Pancreas (tissue), 10 donors: Measurements from ENCODE around the gene DENR. TPM values are rescaled to one million over a fixed set of nuclear protein-coding genes. Genes with fewer than 3 reads are reported as not detected.
A peak's percentile ranks its signal among the peaks of the same experiment; 100 is the strongest.

Experiments used
- ATAC-seq, 4 donors: fragments of 200-7000 bp; cut with Tn5 transposase; one replicate each; pipeline versions ENCODE4 v1.8.0 to v1.9.1; 2020; ENCODE audit warnings: mild to moderate bottlenecking in 4 of 4, moderate library complexity in 4 of 4
- DNase-seq, 6 donors: peaks; one replicate each; pipeline ENCODE4 v3.0.0-alpha.2; 2020
- FAIRE-seq: peaks from 2 replicates; lab custom pipeline; 2012; peaks lifted over from hg19 to GRCh38; lab: Jason Lieb, UNC
- H3K27ac ChIP-seq, 4 donors: fragments of 200-600 bp; sonication (generic); 1 replicate in 3 of 4; 2 replicates in 1 of 4; pipeline versions ENCODE4 v1.5.0 to v1.8.0; 2020
- H3K27me3 ChIP-seq, 4 donors: fragments of 200-600 bp; one replicate each; pipeline ENCODE4 v1.8.0; 2021
- H3K36me3 ChIP-seq, 3 donors: fragments of 200-600 bp; sonication (generic) in 1 of 3; one replicate each; pipeline versions ENCODE4 v1.5.0 to v1.8.0; 2020 to 2021
- H3K4me1 ChIP-seq, 3 donors: fragments of 200-600 bp; one replicate each; pipeline ENCODE4 v1.8.0; 2021
- H3K4me3 ChIP-seq, 4 donors: fragments of 200-600 bp; sonication (generic) in 2 of 4; one replicate each; pipeline versions ENCODE4 v1.5.0 to v1.8.0; 2020 to 2021
- H3K9me3 ChIP-seq, 4 donors: fragments of 200-600 bp; one replicate each; pipeline ENCODE4 v1.8.0; 2021
- CTCF ChIP-seq, 4 donors: fragments of 200-600 bp; sonication (generic) in 3 of 4; IDR thresholded peaks; one replicate each; pipeline versions ENCODE4 v1.5.0 to v1.8.0; 2021; ENCODE audit warnings: antibody characterized with exemption in 4 of 4
- WGBS, 2 donors: extraction: QIAGEN DNeasy Blood & Tissue Kit; methylation state at CpG; one replicate each; pipeline ENCODE4 v1.1.7; 2013; 5-methylcytosine and 5-hydroxymethylcytosine counted together
- intact Hi-C, 3 donors: fragments of 100-400 bp; cut with DNase I; formaldehyde crosslinking; loops; one replicate each; pipeline versions ENCODE4 v1.11.1 to v1.14.2; 2022
- polyA plus RNA-seq, 2 donors: library from polyadenylated mRNA; stranded (reverse); fragments of 200-250 nt; gene quantifications; one replicate each; pipeline ENCODE4 v1.2.3, GENCODE V29; 2013
- total RNA-seq, 6 donors: library from RNA; stranded (reverse); fragmentation: NEBNext Ultra II Directional in 4 of 6; extraction: Animal tissue kit (Norgen Biotek cat#: 25700) in 4 of 6; gene quantifications; one replicate each; pipeline versions ENCODE4 v1.2.1 to v1.2.4, GENCODE V29; 2021 to 2023
- donor health status: healthy with polysubstance abuse.
- donor health status: DM: no; HTN: no; CAD: no; lungs with moderate emphysema.
- donor health status: DM: no; HTN: no; CAD: no.
- donor health status: control.
- donor health status: control.
- donor health status: Bipolar disorder and iron deficiency.
- donor health status: DM: yes; HTN: yes; CAD: no.
- donor health status: DM: no; HTN: no; CAD: no.
- donor health status: DM: no; HTN: no; CAD: no.
- donor health status: DM: yes; HTN: yes; CAD: no.

DENR gene
- total and polyA plus RNA-seq, 8 donors, result 12.2 to 20.9 (median 16.0) TPM

DNA sequence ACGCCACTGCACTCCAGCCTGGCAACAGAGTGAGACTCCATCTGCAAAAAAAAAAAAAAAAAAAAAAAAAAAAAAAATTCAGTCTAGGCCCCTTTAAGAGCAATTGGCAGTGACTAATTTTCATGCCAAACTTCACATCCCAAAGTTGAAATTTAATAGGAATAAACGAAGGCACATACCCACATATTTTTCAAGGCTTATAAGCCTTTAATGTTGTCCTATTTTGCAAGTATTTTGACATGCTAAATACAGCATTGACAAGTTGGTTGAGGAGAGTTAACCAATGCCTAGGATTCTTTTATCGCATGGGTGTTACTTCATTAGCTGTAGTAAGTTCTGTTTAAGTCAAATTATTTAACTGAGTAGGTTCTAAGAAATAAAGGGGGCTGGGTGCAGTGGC, 59.2 kb downstream of the DENR start:
- FAIRE-seq (no peak), DNase-seq (no peak), ATAC-seq (peak in 1 of 4 donors; percentile 30)
- WGBS, 2 donors, result 44 to 47% methylated on average over 3 of the region's 3 CpGs
- TF ChIP-seq CTCF (IDR thresholded peaks at IDR 0.05), result no peak
- Histone ChIP-seq H3K4me1 (no peaks in the 10 kb centered on the region), H3K27me3 (no peaks in the 10 kb centered on the region), H3K27ac (no peak overlapping the region), H3K4me3 (no peak overlapping the region), H3K9me3 (no peaks in the 10 kb centered on the region), H3K36me3 (no peaks in the 10 kb centered on the region)
- intact Hi-C loops, result no loop called here

DNA sequence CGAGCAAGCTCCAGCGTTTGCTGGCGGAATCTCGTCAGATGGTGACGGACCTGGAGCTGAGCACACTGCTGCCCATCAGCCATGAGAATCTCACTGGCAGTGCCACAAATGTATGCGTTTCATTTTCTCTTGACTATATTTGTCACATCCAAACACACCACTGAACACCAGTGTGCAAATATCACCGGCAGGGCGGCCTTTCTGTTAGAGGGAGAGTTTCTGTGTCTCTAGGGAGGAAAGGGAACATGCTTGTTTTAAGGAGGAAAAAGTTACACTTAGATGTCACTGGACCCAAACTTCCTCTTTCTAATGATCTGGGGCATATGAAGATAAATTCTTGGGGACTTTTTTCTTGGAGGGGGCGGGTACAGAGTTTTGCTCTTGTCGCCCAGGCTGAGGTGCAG, 60.7 kb downstream of the DENR start:
- WGBS, 2 donors, result 72 to 74% methylated on average over 10 of the region's 10 CpGs
- H3K9me3 ChIP-seq, result no peaks in the 10 kb centered on the region
- no peak overlapping the region for H3K4me3 ChIP-seq
- intact Hi-C loops, result no loop called here
- TF ChIP-seq CTCF (IDR thresholded peaks at IDR 0.05), result no peak
- ATAC-seq, result peak in 1 of 4 donors; percentile 56
- no peak for FAIRE-seq
- no peaks in the 10 kb centered on the region for H3K27me3 ChIP-seq
- H3K36me3 ChIP-seq, result no peaks in the 10 kb centered on the region
- H3K27ac ChIP-seq, result no peak overlapping the region
- no peaks in the 10 kb centered on the region for H3K4me1 ChIP-seq
- DNase-seq, result no peak

DNA sequence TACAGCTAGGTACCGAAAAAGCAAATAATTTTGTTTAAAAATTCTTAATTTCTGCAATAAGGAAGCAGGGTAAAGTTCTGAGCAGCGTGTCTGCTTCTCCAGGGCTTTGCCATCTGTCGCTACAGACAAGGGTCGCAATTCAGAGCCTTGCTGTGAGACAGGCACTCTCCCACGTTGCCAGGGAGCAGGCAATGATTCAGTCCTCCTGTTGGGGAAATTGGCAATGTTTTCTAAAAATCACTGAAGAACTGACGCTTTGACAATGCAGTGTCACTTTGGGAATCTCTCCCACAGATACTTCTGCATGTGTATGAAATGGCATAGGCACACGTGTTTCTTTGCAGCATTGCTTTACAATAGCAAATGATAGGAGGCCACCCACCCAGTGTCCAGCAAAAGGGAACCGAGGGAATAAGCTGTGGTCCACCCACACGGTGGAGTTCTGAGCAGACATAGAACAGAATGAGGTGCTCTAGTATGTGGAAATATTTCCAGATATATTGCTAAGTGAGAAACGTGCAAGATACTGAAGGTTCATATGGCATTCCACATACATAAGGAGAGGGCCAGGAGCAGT, 66.7 kb downstream of the DENR start:
- Histone ChIP-seq H3K27me3 (no peaks in the 10 kb centered on the region), H3K4me1 (peaks cover 8 to 14% (median 9%) of the 10 kb centered on the region in 3 donors), H3K36me3 (no peaks in the 10 kb centered on the region), H3K4me3 (no peak overlapping the region), H3K27ac (no peak overlapping the region), H3K9me3 (no peaks in the 10 kb centered on the region)
- 56 to 58% methylated on average over 10 of the region's 10 CpGs for WGBS, 2 donors
- ATAC-seq (peak in 2 of 4 donors; percentile 29 to 44), DNase-seq (no peak), FAIRE-seq (no peak)
- intact Hi-C loops, result no loop called here
- no peak for TF ChIP-seq CTCF (IDR thresholded peaks at IDR 0.05)

DNA sequence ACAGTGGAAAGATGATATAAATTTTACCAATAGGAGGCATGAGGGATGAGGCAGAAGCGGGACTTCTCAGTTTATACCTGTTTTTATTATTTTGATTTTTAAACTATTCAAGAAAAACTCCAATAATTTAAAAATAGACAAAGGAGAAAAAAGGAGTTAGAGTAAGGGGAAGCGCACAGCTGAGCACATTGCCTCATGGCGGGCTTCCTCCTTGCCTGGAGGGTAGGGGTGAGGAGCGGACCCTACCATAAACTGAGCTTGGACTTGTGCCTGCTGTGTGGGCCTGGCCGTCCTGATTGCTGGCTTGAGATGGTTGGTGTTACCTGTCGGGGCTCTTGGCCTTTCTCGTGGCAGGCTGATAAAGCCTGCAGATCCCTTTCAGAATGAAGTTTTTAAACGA, 67.5 kb downstream of the DENR start:
- H3K27ac ChIP-seq, result no peak overlapping the region
- no peak for TF ChIP-seq CTCF (IDR thresholded peaks at IDR 0.05)
- no peak overlapping the region for H3K4me3 ChIP-seq
- H3K36me3 ChIP-seq, result no peaks in the 10 kb centered on the region
- peaks cover 8 to 14% (median 9%) of the 10 kb centered on the region in 3 donors for H3K4me1 ChIP-seq
- DNase-seq (no peak), FAIRE-seq (no peak), ATAC-seq (no peak)
- H3K9me3 ChIP-seq, result no peaks in the 10 kb centered on the region
- H3K27me3 ChIP-seq, result no peaks in the 10 kb centered on the region
- 73 to 75% methylated on average over 8 of the region's 8 CpGs for WGBS, 2 donors
- intact Hi-C loops, result no loop called here

Other genes starting within 250 kb of the DENR start
- gene RSRC2, start 225.9 kb upstream of the DENR start, total RNA-seq, result 10 to 100 TPM; 17.1 to 37.3 (median 26.5) TPM
- gene RSRC2, start 225.9 kb upstream of the DENR start, polyA plus RNA-seq, result 10 to 100 TPM; 38.2 to 70.6 TPM
- gene KNTC1, start 225.6 kb upstream of the DENR start, total RNA-seq, result 1 to 10 TPM; 2.7 to 5.9 (median 4.2) TPM
- 10 to 100 TPM in 1 of 2 donors, 1 to 10 TPM in 1; 6.6 to 10.2 TPM for gene KNTC1, start 225.6 kb upstream of the DENR start, polyA plus RNA-seq
- under 1 TPM in 3 of 6 donors, not detected in 3; 0.25 to 0.95 (median 0.35) TPM for gene HCAR2, start 49.5 kb upstream of the DENR start, total RNA-seq
- under 1 TPM; 0.05 to 0.08 TPM for gene HCAR2, start 49.5 kb upstream of the DENR start, polyA plus RNA-seq
- gene HCAR3, start 36.0 kb upstream of the DENR start, total RNA-seq, result under 1 TPM in 3 of 6 donors, not detected in 3; 0.12 to 0.49 (median 0.22) TPM
- gene HCAR3, start 36.0 kb upstream of the DENR start, polyA plus RNA-seq, result not detected
- under 1 TPM in 4 of 6 donors, not detected in 2; 0.04 to 0.19 (median 0.10) TPM for gene HCAR1, start 22.0 kb upstream of the DENR start, total RNA-seq
- gene HCAR1, start 22.0 kb upstream of the DENR start, polyA plus RNA-seq, result under 1 TPM in 1 of 2 donors, not detected in 1; 0.11 TPM
- gene CCDC62, start 21.7 kb downstream of the DENR start, total RNA-seq, result under 1 TPM; 0.16 to 0.32 (median 0.21) TPM
- under 1 TPM; 0.19 to 0.31 TPM for gene CCDC62, start 21.7 kb downstream of the DENR start, polyA plus RNA-seq
- 10 to 100 TPM; 41.0 to 96.3 (median 47.9) TPM for gene HIP1R, start 82.6 kb downstream of the DENR start, total RNA-seq
- 100 to 1,000 TPM; 158 to 206 TPM for gene HIP1R, start 82.6 kb downstream of the DENR start, polyA plus RNA-seq
- 10 to 100 TPM; 13.5 to 20.2 (median 17.3) TPM for gene VPS37B, start 143.3 kb downstream of the DENR start, total RNA-seq
- gene VPS37B, start 143.3 kb downstream of the DENR start, polyA plus RNA-seq, result 10 to 100 TPM; 27.4 to 30.1 TPM
- 1 to 10 TPM; 1.3 to 4.8 (median 2.7) TPM for gene ABCB9, start 213.6 kb downstream of the DENR start, total RNA-seq
- gene ABCB9, start 213.6 kb downstream of the DENR start, polyA plus RNA-seq, result 1 to 10 TPM; 4.9 to 6.7 TPM
- gene OGFOD2, start 222.4 kb downstream of the DENR start, total RNA-seq, result 10 to 100 TPM; 12.9 to 20.9 (median 17.2) TPM
- gene OGFOD2, start 222.4 kb downstream of the DENR start, polyA plus RNA-seq, result 10 to 100 TPM; 22.2 to 30.9 TPM
- gene ARL6IP4, start 227.9 kb downstream of the DENR start, total RNA-seq, result 100 to 1,000 TPM in 4 of 6 donors, 10 to 100 TPM in 2; 85.3 to 129 (median 101) TPM
- 100 to 1,000 TPM; 281 to 296 TPM for gene ARL6IP4, start 227.9 kb downstream of the DENR start, polyA plus RNA-seq